HG03060 (cell line): Measurements from ENCODE around the gene NRG3.
"Not testable (repeated sequence)": the region's sequence is repeated elsewhere in the genome, so short reads cannot be mapped to it uniquely, and the experiment has no call there.

Experiments
- ATAC-seq: cut with Tn5 transposase; IDR thresholded peaks from one replicate; pipeline ENCODE4 v1.9.1; 2021; ENCODE audit warnings: low read depth, moderate number of reproducible peaks; ENCODE audit not compliant: unreplicated experiment

NRG3 gene

DNA sequence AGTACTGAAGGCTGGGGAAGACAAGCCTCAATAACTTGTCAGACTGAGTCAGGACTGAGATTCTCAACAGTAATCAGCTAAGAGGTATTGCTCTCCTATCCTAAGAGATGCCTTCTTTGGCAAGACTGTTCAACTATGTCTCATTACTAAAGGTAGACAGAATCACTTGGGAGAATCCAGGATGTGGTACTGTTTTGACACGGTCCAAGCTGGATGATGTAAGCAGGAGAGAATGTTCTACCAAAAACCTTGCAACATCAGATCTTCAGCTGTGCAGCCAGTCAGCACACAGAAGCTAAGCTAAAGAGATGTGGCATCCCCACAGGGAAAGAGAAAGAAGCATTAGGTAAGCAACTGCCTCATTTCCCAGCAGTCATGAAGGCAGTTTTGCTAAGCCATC lies 391.4 kb downstream of the NRG3 start:
- no peak for ATAC-seq

DNA sequence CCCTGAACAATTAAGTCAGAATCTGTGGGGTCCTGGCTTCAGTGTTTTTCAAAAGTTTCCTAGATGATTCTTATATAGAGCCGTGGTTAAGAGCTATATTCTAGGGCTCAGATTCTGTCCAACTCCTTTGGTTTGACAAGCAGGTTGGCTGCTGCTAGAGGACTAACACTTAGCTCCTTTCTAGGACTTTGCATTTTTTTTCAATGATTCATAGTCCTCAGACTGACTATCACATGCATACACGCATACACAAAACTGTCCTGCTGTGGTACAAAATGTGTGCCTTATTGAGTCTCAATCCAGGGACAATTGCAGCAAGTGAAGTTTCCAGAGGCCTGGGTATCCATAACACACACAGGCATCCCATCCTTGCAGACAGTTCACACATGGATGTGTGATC lies 392.0 kb downstream of the NRG3 start:
- ATAC-seq: no peak

DNA sequence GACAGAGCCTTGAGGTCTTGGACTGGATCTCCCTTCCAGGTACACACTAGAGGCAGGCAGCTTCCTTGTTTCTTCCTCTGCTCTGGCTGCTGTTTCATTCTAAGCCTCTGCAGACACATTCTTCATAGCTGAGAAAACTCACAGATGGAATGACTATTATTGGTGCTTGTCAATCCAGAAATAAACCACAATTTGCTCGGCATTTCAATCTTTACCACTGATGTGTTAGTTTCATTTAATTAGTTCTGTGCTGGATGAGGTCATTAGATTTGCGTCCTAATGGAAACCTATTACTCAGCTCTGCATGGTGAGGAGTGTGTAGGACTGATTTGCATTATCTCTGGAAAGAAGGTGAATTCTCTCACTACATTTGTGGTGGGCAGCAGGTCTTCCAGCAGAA lies 392.5 kb downstream of the NRG3 start:
- no peak for ATAC-seq

DNA sequence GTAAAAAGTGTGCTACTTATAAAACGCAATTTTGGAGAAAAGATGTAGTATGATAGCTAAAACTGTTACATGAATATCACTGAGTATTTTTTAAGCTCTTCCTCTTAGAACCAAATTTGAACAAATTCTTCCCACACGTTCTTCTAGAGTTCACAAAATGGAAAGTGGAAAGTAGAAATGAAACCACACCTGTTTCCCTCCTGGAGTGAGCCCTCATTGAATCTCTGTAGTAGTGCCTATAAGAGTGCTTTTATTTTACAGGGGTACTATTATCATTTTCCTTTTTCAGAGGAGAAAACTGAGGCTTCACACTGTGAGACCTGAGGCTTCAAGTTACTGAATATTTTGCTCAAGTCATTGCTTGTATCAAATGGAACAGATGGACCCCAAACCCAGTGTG lies 393.0 kb downstream of the NRG3 start:
- ATAC-seq: no peak

DNA sequence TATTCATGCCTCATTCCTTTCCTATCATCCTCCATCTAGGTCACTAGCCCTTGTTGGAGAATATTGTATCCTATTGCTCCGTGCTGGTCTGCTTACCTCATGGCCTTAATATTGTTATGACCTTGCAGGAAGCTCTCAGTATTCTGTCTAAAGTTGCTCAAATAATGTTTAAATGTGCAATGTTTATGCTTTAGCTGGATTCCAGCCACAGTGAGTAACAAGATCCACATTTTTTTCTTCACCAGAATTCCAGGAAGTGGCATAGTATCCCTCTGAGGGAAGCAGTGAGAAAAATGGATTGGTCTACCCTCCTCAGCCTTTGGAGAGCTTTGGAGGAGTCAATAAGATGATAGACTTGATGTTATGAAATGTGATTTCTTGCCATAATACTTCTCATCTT lies 402.6 kb downstream of the NRG3 start:
- ATAC-seq: no peak

DNA sequence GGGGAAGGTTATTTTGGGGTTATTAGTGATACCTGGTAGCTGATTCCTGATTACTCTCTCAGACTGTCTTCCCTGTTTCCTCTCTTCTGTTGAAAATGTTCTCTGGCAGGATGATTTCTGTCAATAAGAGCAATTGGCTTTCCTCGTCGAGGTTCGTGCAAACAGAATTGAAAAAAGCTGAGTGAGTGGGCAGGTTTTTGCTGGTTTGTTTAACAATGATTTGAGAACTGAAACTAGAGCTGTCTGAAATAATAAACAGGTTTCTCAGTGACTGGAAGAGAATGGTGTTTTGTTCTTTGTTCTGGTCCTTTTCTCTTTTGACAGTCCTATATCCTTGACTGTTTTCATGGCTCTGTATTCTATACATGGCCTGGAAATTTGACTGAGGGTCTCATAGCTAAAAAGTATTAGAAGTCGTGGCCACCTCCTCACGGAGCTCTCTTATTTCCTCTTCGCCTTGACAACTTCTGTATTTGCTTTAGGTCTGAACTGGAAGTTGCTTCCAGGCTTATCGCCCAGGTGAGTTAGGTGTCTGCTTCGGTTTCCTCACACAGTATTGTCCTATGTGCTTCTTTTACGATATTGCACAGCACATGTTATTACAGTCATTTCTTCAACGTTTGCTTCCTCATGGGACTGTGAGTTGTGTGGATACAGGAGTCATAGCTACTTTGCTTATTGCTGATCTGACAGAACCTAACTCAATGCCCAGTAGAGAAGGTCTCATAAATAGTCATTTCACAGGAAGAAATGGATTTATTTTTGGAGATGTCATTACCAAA lies 403.6 kb downstream of the NRG3 start:
- ATAC-seq: no peak

DNA sequence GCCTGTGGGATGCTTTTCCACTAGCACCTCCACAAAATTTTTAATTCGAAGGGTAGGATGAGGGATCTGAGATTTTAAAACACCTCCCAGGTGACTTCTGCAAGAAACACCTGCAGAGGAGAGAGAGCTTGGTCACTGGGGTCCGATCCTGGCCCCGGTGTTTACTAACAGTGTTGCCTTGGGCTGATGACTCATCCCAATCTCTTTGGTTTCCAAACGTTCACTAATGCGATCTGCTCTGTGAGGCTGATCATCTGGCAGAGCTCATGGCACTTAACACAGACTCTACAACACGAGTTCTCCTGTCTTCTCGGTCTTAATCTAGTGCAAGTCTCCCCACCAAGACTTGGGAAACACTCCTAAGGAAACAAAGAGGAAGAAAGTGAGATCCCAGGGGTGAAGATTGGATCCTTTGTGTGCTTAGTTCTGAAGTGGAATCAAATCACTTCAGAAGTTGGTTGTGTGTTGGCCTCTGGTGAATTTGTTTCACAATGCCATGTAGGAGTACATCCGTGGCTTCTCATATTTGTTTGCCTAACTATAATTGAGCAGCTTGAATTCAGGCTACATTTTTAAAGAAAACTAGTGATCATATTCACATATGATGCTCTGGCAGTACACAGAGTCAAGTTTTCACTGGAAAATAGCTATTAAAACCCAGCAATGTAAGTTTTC lies 407.9 kb downstream of the NRG3 start:
- no peak for ATAC-seq

DNA sequence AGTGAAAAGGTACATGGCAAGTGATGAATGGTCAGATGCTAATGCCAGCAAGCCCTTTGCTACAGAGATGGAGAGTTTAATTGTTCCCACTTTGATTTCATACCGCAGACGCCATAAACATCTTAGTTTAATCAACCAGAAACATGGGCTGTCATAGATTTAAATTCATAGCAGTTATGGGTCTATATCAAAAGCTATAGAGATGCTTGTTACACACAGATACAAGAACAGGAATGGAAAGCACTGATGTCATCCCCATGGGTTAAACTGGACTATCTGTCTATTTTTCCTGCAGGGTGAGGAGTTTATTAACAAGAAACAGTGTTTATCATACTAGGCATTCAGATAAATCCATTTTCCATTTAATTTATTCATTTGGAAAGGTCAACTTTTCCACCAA lies 409.2 kb downstream of the NRG3 start:
- no peak for ATAC-seq

DNA sequence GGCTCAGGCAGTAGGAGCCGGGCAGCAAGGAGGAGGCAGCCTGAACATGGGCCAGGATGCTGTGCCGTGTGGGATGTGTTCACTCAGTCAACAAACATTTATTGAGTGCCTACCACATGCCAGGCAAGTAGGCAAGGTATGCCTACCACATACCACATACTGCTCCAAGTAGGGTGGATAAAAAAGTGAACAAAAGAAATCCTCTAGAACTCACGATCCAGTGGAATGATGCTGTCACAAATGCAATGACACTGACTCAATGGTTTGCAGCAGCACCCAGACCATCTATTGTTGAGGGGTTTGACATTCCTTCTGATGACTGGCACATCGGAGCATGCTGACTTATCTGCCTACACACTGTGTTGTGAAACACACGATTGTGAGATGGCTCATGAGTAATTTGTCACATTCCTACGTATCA lies 413.5 kb downstream of the NRG3 start:
- ATAC-seq: no peak

DNA sequence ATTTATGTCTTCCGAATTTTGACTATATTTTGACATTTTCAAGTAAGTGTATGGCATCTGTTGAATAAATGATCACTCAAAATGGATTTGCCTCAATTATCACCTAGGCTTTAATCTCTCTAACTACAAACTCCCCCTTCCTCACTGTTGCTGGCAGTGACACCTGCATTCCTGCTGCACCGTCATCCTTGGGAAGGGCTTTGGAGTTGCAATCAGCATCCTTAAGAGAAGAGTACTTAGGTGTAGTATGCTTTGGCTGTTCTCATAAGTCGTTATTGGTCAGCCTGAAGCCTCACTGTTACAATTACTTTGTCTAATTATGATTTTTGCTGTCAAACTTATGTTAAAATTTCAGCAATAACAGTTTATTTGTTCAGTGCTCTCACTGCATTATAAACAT lies 415.0 kb downstream of the NRG3 start:
- ATAC-seq: no peak

DNA sequence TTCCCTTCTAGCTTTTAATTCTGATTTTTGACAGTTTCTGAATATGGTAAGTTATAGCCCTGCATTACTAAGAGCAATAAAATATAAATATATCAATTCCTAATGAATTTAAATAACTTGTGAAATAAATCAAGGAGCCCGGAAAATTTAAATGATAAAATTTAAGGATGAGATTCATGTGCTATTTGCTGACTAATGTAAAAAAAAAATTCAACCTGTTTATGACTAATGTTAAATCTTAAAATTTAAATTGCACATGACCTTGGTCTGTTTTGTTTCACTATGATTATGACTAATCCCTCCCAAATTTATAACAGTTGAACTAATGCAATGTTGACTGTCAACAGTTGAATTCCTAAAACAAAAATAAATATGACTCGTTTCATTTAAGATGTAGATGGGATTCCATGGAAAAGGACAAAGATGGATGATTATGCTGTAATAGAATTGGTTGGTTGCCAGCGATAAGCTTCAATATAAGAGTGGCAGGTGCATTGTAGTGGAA lies 419.9 kb downstream of the NRG3 start:
- ATAC-seq: no peak

DNA sequence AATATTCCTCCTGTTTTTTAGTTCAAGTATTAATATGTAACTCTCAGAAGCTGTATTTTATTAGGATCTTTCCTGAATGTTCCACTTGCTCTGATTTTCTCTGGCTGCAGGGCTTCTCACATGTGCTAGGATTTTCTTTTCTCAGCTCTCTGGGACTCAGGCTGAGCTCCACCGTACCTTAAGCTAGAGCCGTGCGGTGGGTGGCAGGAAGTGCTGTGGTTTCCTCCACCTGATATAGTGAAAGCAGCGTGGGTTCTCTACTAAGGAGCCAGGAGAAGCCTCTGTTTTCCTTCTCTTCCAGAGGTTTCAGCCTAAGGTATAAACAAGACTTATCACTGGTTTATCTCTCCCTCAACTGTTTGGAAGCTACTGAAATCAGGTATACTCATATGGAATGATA lies 433.6 kb downstream of the NRG3 start:
- no peak for ATAC-seq

DNA sequence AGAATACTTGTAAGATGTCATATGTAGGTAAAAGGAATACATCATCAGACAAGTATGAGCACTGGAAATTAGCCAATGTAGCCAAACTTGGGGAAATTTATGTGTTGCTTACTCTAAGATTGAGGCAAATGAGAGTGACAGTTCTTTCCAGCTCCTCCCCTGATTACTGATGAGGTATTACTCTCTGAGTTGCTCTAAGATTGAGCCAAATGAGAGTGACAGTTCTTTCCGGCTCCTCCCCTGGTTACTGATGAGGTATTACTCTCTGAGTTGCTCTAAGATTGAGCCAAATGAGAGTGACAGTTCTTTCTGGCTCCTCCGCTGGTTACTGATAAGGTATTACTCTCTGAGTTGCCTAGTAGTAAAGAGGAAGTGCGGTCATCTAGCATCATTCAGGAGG lies 435.8 kb downstream of the NRG3 start:
- ATAC-seq: no peak

DNA sequence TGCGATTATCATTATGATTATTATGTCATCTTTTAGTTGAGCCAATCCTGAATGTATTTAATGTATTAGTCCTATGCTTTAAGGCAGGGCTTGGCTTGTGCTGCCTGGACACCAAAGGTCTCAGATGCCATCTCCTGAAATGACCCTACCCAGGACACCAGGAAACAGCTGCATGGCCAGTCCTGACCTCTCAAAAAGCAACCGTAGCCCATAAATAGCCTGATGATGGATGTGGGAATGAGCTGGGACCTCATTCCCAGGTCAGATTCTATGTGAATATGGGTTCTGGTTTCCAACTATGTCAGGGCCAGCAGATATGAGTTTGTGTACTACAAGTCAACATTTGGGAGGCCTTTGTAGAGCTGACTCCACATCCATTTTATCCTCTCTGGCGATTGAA lies 438.4 kb downstream of the NRG3 start:
- ATAC-seq: no peak

DNA sequence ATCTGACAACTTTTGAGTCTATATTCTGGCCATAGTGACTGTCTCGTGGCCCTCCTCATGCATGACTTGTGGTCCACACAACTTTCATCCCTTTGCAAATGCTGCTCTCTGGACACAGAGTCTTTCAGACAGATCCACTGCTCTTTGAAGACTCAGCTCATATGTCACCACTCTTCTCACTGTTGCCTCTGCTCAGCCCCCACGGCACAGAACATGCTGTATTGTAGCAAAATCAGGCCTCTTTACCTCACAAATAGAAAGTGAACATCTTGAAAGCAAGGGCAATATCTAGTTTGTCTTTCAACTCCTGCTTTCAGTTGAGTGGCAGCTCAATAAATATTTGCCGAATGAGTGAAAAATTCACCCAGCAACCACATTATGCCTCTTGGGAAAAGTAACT lies 443.5 kb downstream of the NRG3 start:
- no peak for ATAC-seq

DNA sequence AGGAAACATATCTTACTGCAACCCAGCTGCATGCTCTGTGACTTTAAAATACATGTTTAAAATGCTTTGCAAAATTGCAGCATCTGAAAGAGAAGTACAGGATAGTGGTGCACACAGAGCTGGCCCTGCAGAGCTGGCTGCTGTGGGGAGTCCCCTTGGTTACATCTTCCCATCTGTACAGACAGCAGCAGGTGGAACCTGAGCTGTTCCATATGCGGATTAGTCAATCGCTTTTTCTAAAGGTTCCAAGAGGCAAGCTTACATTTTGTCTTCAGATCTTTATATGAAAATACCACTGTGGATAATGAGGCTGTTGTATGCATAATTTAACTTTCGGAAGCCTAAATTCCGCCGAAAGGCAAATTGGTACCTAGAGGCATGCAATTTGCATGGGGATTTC lies 444.1 kb downstream of the NRG3 start:
- no peak for ATAC-seq

DNA sequence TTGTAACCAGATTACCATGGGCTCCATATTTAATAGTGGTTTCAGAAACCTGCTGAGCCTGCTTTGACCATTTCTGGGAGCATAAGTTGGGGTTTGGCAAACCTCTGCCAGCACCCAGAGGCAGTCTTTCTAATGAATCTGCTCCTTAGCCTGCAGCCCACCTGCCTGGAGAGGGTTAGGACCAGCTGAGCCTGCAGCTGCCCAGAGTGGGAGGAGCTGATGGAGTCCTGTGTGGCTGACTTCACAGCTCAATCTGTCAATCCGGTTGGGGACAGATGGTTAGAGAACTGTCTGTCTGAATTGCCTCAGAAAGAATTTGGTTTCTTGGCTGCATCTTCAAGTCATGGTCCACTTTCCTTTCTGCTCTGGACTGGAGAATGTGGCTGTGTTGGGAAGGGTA lies 444.6 kb downstream of the NRG3 start:
- ATAC-seq: no peak

DNA sequence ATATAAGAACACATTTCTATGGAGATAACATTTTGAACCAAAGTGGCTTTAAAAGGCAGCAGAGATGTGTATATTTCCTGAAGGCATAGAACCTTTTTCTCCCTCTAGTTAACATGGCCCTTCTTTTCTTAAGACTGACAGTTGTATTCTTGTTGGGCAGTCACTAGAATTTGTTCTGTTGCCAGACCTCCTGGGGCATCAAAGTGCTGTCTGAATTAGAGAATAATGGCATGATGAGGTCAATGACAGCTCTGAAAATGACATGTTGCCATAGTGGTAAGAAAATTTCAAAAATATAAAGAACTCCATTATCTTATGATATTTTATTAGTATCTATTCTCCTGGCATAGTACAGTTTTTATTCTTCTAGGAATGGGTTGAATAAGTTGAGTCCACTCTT lies 446.7 kb downstream of the NRG3 start:
- no peak for ATAC-seq

DNA sequence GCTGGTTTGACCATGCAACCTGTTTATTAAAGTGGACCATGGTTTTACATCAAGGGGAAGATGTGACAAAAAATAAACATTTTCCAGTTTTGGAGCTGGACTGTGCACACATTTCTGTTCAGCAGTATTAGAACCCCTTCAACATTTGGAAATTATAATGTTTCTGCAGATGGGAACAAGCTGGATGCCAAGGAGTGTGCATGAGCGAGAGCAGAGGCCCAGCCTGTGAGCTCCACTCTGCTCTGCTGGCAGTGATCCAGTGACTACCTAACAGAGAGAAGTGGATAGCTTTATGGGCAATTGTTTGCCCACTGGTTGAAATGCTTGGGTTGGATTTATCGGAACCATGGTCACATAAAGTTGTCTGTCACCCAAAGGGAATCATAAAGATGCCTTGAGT lies 456.7 kb downstream of the NRG3 start:
- no peak for ATAC-seq

DNA sequence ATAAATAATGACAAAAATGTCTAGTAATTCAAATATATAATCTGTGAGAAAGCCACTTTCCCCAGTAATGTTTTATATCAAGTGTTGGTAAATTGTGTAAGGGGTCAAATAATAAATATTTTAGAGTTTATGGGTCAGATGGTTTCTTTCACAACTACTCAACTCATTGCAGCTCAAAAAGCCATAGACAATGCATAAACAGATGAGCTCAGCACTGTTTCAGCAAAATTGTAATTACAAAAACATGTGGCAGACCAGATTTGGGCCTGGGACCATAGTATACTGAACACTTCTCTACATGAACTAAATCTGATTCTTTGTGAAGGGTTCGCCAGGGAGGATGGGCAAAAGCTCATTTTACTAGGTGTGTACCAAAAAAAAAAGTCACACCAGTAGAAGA lies 460.8 kb downstream of the NRG3 start:
- no peak for ATAC-seq

DNA sequence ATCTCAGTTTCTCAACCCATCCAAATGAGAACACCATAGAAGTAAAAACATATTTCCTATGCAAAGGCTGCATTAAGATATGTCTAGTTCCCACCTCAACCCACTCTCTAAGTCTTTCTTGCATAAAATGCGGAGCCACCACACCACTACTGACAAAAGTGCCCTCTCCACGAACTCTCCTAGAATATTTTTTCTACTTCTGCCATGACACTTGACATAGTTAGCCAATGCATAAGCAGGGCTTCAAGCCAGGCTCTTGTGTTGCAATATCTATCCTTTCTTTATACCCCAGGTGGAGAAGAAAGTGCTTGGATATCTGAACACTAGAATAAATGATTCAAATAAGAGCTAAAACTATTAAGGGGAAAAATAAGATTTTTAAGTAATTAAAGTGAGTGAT lies 465.2 kb downstream of the NRG3 start:
- no peak for ATAC-seq

DNA sequence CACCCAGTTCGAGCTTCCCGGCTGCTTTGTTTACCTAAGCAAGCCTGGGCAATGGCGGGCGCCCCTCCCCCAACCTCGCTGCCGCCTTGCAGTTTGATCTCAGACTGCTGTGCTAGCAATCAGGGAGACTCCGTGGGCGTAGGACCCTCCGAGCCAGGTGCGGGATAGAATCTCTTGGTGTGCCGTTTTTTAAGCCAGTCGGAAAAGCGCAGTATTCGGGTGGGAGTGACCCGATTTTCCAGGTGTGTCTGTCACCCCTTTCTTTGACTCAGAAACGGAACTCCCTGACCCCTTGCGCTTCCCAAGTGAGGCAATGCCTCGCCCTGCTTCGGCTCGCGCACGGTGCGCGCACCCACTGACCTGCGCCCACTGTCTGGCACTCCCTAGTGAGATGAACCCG lies 474.6 kb downstream of the NRG3 start:
- ATAC-seq: not testable (repeated sequence)
